Left ventricle myocardium inferior (tissue), 1 donor: ENCODE data around the gene PBX4. TPM values are rescaled to one million over a fixed set of nuclear protein-coding genes. Genes with fewer than 3 reads are reported as not detected.

Experiments
- DNase-seq: peaks from one replicate; pipeline ENCODE4 v3.0.0-alpha.2; 2020
- H3K27ac ChIP-seq: fragments of 200-600 bp; replicated peaks from 2 replicates; pipeline ENCODE4 v1.8.0; 2021
- H3K27me3 ChIP-seq: fragments of 200-600 bp; 2 replicates; pipeline ENCODE4 v1.8.0; 2021; ENCODE audit warnings: low read depth
- H3K36me3 ChIP-seq: fragments of 200-600 bp; 2 replicates; pipeline ENCODE4 v1.8.0; 2021
- H3K4me1 ChIP-seq: fragments of 200-600 bp; 2 replicates; pipeline ENCODE4 v1.8.0; 2021
- H3K4me3 ChIP-seq: fragments of 200-600 bp; 2 replicates; pipeline ENCODE4 v1.8.0; 2021; ENCODE audit warnings: mild to moderate bottlenecking, moderate library complexity
- H3K9me3 ChIP-seq: fragments of 200-600 bp; replicated peaks from 2 replicates; pipeline ENCODE4 v1.8.0; 2021
- intact Hi-C: fragments of 100-400 bp; cut with micrococcal nuclease; formaldehyde crosslinking; loops from one replicate; pipeline ENCODE4 v1.11.0; 2022
- total RNA-seq: library from RNA; stranded (reverse); fragmentation: NEBNext Ultra II Directional; extraction: Animal tissue kit (Norgen Biotek cat#: 25700); gene quantifications from one replicate; pipeline ENCODE4 v1.2.1, GENCODE V29; 2021
- TF ChIP-seq, protein P1 (sequence below): fragments of 200-600 bp; IDR thresholded peaks from 2 replicates; pipeline ENCODE4 v1.8.0; 2021; ENCODE audit warnings: antibody characterized with exemption, mild to moderate bottlenecking, borderline replicate concordance
- donor health status: DM: no; HTN: yes; CAD: no; lungs with severe emphysema.

Gene PBX4
- total RNA-seq, 1 donor from 2014 or later: not detected

DNA sequence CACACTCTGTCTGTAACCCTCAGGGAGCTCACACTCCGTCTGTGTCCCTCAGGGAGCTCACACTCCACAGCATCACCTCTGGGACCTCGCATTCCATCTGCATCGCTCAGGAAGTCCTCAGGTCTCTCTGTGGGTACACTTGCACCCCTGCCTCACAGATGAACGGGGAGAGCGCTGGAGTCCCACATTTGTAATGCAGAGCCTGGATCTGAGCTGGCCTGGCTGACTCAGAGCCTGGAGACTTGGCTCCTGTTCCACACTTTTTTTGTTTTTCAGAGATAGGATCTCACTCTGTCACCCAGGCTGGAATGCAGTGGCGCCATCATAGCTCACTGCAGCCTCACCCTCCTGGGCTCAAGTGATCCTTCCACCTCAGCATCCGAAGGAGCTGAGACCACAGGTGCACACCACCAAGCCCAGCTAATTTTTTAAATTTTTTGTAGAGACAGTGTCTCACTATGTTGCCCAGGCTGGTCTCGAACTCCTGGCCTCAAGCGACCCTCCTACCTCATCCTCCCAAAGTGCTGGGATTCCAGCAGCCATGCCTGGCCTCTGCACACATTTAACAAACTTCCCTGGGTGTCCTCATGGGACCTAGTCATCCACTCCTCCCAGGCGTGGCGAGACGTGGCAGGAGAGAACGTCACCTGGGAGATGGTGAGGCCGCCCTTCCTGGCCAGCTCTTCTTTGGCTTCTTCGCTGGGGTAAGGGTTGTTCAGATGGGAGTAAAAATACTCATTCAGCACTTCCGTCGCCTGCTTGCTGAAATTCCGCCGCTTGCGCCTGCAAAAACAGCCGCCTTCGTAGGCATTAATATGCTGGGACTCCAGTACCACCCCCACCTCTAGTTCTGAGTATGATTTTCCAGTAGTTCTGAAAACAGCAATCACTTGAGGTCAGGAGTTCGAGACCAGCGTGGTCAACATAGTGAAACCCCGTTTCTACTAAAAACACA is 49.4 kb downstream of the PBX4 start:
- Histone ChIP-seq H3K27ac (no peak overlapping the region), H3K4me3 (no peak overlapping the region), H3K9me3 (no peaks in the 10 kb centered on the region), H3K4me1 (no peaks in the 10 kb centered on the region), H3K36me3 (no peaks in the 10 kb centered on the region), H3K27me3 (no peaks in the 10 kb centered on the region)
- TF ChIP-seq, protein P1, sequence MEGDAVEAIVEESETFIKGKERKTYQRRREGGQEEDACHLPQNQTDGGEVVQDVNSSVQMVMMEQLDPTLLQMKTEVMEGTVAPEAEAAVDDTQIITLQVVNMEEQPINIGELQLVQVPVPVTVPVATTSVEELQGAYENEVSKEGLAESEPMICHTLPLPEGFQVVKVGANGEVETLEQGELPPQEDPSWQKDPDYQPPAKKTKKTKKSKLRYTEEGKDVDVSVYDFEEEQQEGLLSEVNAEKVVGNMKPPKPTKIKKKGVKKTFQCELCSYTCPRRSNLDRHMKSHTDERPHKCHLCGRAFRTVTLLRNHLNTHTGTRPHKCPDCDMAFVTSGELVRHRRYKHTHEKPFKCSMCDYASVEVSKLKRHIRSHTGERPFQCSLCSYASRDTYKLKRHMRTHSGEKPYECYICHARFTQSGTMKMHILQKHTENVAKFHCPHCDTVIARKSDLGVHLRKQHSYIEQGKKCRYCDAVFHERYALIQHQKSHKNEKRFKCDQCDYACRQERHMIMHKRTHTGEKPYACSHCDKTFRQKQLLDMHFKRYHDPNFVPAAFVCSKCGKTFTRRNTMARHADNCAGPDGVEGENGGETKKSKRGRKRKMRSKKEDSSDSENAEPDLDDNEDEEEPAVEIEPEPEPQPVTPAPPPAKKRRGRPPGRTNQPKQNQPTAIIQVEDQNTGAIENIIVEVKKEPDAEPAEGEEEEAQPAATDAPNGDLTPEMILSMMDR: no peak
- intact Hi-C loops: no loop called here
- no peak for DNase-seq

DNA sequence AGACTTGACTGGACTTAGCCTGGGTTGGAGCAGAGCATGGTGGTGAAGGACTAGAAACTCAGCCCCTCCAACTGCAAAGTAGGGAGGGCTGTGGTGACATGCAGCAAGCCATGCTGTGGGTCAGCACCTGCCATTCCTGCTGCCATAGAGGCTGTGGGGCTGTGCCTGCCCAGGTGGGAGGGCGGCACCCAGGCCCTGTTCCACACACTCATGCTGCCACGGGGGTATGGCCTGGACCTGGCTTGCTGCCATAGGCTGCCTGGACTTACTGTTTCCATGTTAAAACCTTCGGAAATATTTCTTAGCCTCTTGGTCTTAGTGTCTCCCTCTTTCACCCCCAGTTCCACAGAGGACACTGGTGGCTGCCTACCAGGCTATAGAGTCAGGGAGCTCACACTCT is 51.1 kb downstream of the PBX4 start:
- no peaks in the 10 kb centered on the region for H3K4me1 ChIP-seq
- H3K36me3 ChIP-seq: no peaks in the 10 kb centered on the region
- intact Hi-C loops: no loop called here
- no peak overlapping the region for H3K27ac ChIP-seq
- H3K9me3 ChIP-seq: no peaks in the 10 kb centered on the region
- H3K4me3 ChIP-seq: no peak overlapping the region
- TF ChIP-seq, protein P1: no peak
- H3K27me3 ChIP-seq: no peaks in the 10 kb centered on the region
- no peak for DNase-seq

GRCh38 chr19:19566306-19566705 is 52.2 kb downstream of the PBX4 start:
- H3K36me3 ChIP-seq: no peaks in the 10 kb centered on the region
- no peaks in the 10 kb centered on the region for H3K4me1 ChIP-seq
- no peak overlapping the region for H3K4me3 ChIP-seq
- no peak for DNase-seq
- no peak overlapping the region for H3K27ac ChIP-seq
- intact Hi-C loops: no loop called here
- H3K9me3 ChIP-seq: no peaks in the 10 kb centered on the region
- H3K27me3 ChIP-seq: no peaks in the 10 kb centered on the region
- TF ChIP-seq, protein P1: no peak

GRCh38 chr19:19563348-19563848 is 55.1 kb downstream of the PBX4 start:
- H3K4me1 ChIP-seq: no peaks in the 10 kb centered on the region
- intact Hi-C loops: no loop called here
- TF ChIP-seq, protein P1: no peak
- DNase-seq: no peak
- no peaks in the 10 kb centered on the region for H3K36me3 ChIP-seq
- H3K27ac ChIP-seq: no peak overlapping the region
- H3K27me3 ChIP-seq: no peaks in the 10 kb centered on the region
- no peak overlapping the region for H3K4me3 ChIP-seq
- no peaks in the 10 kb centered on the region for H3K9me3 ChIP-seq

- intact Hi-C loops: no loop called here
- Histone ChIP-seq H3K9me3 (no peaks in the 10 kb centered on the region), H3K4me3 (no peak overlapping the region), H3K27me3 (no peaks in the 10 kb centered on the region), H3K27ac (no peak overlapping the region), H3K4me1 (no peaks in the 10 kb centered on the region), H3K36me3 (no peaks in the 10 kb centered on the region)
- TF ChIP-seq, protein P1: no peak
- no peak for DNase-seq
Observed at GRCh38 chr19:19562665-19563347, 55.7 kb downstream of the PBX4 start.
